ENCODE results near the gene STARD10.
A peak's percentile ranks its signal among the peaks of the same experiment; 100 is the strongest.

The STARD10 gene

GRCh38 chr11:72758304-72758689 is 35.5 kb downstream of the STARD10 start:
- Histone ChIP-seq H3K9ac (ENCODE audit: low read depth, low read length) (no peak overlapping the region), H3K36me3 (ENCODE audit: insufficient read depth, low read length) (no peaks in the 10 kb centered on the region), H3K27ac (ENCODE audit: low read depth, low read length) (no peak overlapping the region), H3K27me3 (ENCODE audit: insufficient read depth, low read length) (no peaks in the 10 kb centered on the region), H3K4me3 (ENCODE audit: low read length) (no peak overlapping the region), H3K4me1 (ENCODE audit: insufficient read depth, low read length) (no peaks in the 10 kb centered on the region), H3K9me3 (ENCODE audit: insufficient read depth, low read depth, low read length) (no peaks in the 10 kb centered on the region)
- 86% methylated on average over 7 of the region's 7 CpGs for WGBS

DNA sequence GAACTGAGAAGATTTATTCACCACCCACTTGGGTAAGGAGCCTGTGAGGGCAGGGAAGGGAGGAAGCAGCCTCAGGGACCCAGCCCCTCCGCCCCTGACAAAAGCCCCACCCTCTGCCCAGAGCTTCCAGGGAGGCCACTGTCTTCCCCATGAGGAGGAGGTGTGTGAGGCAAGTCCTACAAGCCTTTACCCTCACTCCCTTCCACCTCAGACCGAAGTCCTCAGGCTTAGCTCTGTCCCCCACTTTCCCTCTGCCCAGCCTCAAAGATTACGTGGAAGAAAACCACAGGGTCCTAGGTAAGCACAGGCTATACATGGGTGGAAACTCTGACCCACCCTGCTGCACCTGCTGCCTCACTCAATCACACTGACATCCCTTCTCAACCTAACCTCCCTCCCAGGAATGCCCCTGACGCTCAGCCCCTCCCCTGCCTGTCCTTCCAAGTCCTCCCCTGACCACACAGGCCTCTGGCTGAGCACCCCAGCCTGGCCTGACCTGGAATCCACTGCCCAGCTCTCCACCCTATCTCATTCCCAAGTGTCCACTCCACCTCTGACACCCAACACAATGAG is 38.0 kb downstream of the STARD10 start:
- H3K4me1 ChIP-seq (ENCODE audit: insufficient read depth, low read length) = peaks cover 9% of the 10 kb centered on the region; the same call in 1 of the 2 replicates
- no peaks in the 10 kb centered on the region for H3K36me3 ChIP-seq (ENCODE audit: insufficient read depth, low read length)
- no peak overlapping the region for H3K4me3 ChIP-seq (ENCODE audit: low read length)
- no peaks in the 10 kb centered on the region for H3K27me3 ChIP-seq (ENCODE audit: insufficient read depth, low read length)
- H3K27ac ChIP-seq (ENCODE audit: low read depth, low read length) = no peak overlapping the region
- 90% methylated on average over 3 of the region's 4 CpGs for whole genome bisulfite sequencing
- H3K9me3 ChIP-seq (ENCODE audit: insufficient read depth, low read depth, low read length) = no peaks in the 10 kb centered on the region
- H3K9ac ChIP-seq (ENCODE audit: low read depth, low read length) = no peak overlapping the region

GRCh38 chr11:72754544-72755155 is 39.2 kb downstream of the STARD10 start:
- H3K4me1 ChIP-seq (ENCODE audit: insufficient read depth, low read length) = peaks cover 9% of the 10 kb centered on the region; the same call in 1 of the 2 replicates
- 92% methylated on average over 48 of the region's 48 CpGs for WGBS
- H3K9me3 ChIP-seq (ENCODE audit: insufficient read depth, low read depth, low read length) = no peaks in the 10 kb centered on the region
- H3K36me3 ChIP-seq (ENCODE audit: insufficient read depth, low read length) = no peaks in the 10 kb centered on the region
- no peak overlapping the region for H3K9ac ChIP-seq (ENCODE audit: low read depth, low read length)
- H3K27ac ChIP-seq (ENCODE audit: low read depth, low read length) = no peak overlapping the region
- H3K4me3 ChIP-seq (ENCODE audit: low read length) = no peak overlapping the region
- no peaks in the 10 kb centered on the region for H3K27me3 ChIP-seq (ENCODE audit: insufficient read depth, low read length)

DNA sequence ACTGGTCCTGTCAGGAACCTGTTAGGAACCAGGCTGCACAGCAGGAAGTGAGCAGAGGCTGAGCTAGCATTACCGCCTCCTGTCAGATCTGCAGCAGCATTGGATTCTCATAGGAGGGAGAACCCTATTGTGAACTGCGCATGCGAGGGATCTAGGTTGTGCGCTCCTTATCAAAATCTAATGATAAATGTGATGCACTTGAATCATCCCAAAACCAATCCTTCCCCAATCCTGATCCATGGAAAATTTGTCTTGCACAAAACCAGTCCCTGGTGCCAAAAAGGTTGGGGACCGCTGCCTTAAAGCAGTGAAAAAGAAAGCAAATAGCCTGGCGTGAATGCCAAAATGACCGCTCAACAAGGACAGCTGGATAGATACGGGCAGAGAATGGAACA is 39.7 kb downstream of the STARD10 start:
- WGBS = 90% methylated on average over 8 of the region's 8 CpGs
- Histone ChIP-seq H3K4me3 (ENCODE audit: low read length) (no peak overlapping the region), H3K36me3 (ENCODE audit: insufficient read depth, low read length) (no peaks in the 10 kb centered on the region), H3K9me3 (ENCODE audit: insufficient read depth, low read depth, low read length) (no peaks in the 10 kb centered on the region), H3K27ac (ENCODE audit: low read depth, low read length) (no peak overlapping the region), H3K4me1 (ENCODE audit: insufficient read depth, low read length) (peaks cover 9% of the 10 kb centered on the region; the same call in 1 of the 2 replicates), H3K9ac (ENCODE audit: low read depth, low read length) (no peak overlapping the region), H3K27me3 (ENCODE audit: insufficient read depth, low read length) (no peaks in the 10 kb centered on the region)

DNA sequence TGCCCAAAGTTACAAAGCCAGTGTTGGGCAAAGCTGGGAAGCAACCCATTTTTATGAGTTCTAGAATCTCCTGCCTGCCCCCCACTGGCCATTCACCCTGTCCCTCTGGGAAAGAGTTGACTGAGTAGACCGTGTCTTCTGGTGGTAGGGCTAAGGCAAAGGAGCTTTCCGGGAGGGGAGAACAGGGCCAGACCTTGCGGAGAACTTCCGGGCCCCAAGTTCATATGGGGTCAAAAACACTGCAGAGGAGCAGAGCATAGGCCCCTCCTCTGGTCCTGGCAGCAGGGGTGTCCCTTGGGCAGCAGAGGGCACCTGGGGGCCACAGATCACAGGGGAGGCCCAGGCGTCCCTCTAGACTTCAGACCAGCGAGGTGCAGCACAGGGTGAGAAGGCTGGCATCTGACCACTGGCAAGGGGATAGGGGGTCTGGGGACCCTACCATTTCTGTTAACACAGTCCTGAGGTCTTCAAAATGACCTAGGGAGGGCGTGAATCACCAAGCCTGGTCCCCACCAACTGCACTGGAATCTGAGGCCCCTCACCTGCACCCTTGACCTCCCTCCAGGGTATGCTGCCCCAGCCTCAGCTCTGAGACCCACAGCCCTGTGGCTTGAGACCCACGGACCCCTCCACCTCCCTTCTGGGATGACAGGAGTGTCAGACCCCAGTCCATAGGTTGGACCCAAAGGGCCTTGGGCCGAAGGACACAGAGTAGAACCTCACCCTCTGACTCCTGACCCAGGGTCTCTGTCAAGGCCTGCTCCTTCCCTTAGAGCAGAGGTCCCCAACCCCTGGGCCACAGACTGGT is 40.3 kb downstream of the STARD10 start:
- Histone ChIP-seq H3K4me3 (ENCODE audit: low read length) (no peak overlapping the region; the same call in 1 of the 2 replicates), H3K9ac (ENCODE audit: low read depth, low read length) (no peak overlapping the region), H3K27me3 (ENCODE audit: insufficient read depth, low read length) (no peaks in the 10 kb centered on the region), H3K4me1 (ENCODE audit: insufficient read depth, low read length) (peaks cover 9% of the 10 kb centered on the region; the same call in 1 of the 2 replicates), H3K27ac (ENCODE audit: low read depth, low read length) (no peak overlapping the region), H3K9me3 (ENCODE audit: insufficient read depth, low read depth, low read length) (no peaks in the 10 kb centered on the region), H3K36me3 (ENCODE audit: insufficient read depth, low read length) (no peaks in the 10 kb centered on the region)
- 85% methylated on average over 9 of the region's 9 CpGs for WGBS

- H3K36me3 ChIP-seq (ENCODE audit: insufficient read depth, low read length) = no peaks in the 10 kb centered on the region
- H3K4me1 ChIP-seq (ENCODE audit: insufficient read depth, low read length) = peaks cover 11% of the 10 kb centered on the region
- H3K27ac ChIP-seq (ENCODE audit: low read depth, low read length) = peak within 1 kb of the TSS; percentile 24; the same call in 1 of the 2 replicates
- peak within 1 kb of the TSS; percentile 92 for H3K4me3 ChIP-seq (ENCODE audit: low read length)
- H3K9me3 ChIP-seq (ENCODE audit: insufficient read depth, low read depth, low read length) = no peaks in the 10 kb centered on the region
- H3K27me3 ChIP-seq (ENCODE audit: insufficient read depth, low read length) = no peaks in the 10 kb centered on the region
- peak within 1 kb of the TSS; percentile 79 for H3K9ac ChIP-seq (ENCODE audit: low read depth, low read length)
- WGBS = under 1% methylated on average over 50 of the region's 51 CpGs
These were observed 41.5 kb downstream of the STARD10 start, which contains the start of gene ARAP1 for GRCh38 chr11:72752088-72752914. TSS of gene ARAP1 (minus strand) at chr11:72752408. CDS start at chr11:72727128, 25,280 bp downstream.

DNA sequence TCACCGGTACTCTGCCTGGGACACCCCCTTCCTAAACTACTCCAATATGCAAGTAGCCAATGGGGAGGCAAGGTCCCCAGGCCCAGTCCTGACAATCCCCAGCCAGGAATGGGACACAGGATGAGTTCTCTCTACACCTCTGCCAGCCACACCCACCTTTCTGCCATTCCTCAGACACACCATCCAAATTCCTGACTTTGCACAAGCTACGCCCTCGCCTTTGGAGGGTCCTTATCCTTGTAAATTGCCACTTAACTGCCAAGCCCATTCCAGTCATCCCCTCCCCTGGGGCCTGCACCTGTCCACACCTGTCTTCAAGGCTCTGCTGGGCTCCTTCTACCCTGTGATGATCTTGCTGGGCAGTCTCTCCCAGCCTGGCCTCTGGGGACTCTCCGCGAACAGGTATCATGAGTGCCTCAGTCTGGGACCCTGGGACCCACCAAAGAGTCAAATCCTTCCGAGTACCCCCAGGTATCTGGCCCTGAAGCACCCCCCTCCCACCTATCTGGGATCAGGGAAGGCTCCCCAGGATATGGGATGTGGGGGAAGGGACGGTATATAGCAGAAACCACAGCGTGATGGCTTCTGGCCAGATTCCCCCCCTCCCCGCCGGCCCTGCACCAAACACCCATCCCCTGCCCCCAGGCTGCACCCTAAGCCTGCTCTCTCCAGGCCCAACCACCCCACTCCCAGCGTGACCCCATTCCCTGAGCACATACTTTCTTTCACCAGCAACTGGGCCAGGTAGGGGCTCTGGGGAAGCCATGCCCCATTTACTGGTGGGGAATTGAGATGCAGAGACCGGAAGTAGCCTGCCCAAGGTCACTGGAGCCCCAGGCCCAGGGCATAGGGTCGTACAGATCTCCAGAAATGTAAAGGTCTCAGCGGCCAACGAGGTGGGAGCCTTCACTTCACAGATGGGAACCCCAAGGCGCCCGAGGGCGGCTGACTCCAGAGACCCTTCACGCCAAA is 42.4 kb downstream of the STARD10 start:
- H3K9ac ChIP-seq (ENCODE audit: low read depth, low read length) = peak overlapping the region; percentile 79
- peak overlapping the region; percentile 92 for H3K4me3 ChIP-seq (ENCODE audit: low read length)
- H3K4me1 ChIP-seq (ENCODE audit: insufficient read depth, low read length) = peaks cover 13% of the 10 kb centered on the region
- peak overlapping the region; percentile 11; the same call in 1 of the 2 replicates for H3K27ac ChIP-seq (ENCODE audit: low read depth, low read length)
- no peaks in the 10 kb centered on the region for H3K36me3 ChIP-seq (ENCODE audit: insufficient read depth, low read length)
- WGBS = 24% methylated on average over 17 of the region's 19 CpGs
- H3K9me3 ChIP-seq (ENCODE audit: insufficient read depth, low read depth, low read length) = no peaks in the 10 kb centered on the region
- H3K27me3 ChIP-seq (ENCODE audit: insufficient read depth, low read length) = no peaks in the 10 kb centered on the region

DNA sequence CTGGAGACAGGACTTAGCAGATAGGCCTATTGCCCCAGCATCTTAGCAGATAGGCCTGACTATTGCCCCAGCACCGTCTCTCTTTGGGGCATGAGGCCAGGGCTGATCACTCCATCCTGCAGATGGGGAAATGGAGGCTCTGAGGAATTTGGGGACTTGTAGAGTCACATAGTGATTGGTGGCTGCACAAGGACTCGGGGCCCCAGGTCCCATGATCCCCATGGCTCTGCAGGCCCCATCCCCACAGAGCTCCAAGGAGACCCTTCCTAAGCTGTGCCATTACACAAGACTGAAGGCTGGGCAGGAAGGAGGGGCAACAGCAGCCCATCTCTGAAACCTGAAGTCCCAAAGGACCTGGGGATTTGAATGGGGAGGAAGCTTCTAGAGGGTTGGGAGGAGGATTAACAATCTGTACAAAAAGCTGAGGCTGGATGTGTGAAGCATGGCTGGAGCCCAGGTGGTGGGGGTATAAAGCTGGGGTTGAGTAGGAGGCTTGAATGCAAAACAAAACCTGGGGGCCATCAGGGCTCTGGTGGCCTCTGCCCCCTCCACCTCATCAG is 43.2 kb downstream of the STARD10 start:
- no peaks in the 10 kb centered on the region for H3K9me3 ChIP-seq (ENCODE audit: insufficient read depth, low read depth, low read length)
- H3K4me1 ChIP-seq (ENCODE audit: insufficient read depth, low read length) = peaks cover 13% of the 10 kb centered on the region
- no peaks in the 10 kb centered on the region for H3K27me3 ChIP-seq (ENCODE audit: insufficient read depth, low read length)
- no peaks in the 10 kb centered on the region for H3K36me3 ChIP-seq (ENCODE audit: insufficient read depth, low read length)
- H3K9ac ChIP-seq (ENCODE audit: low read depth, low read length) = no peak overlapping the region
- no peak overlapping the region for H3K27ac ChIP-seq (ENCODE audit: low read depth, low read length)
- peak overlapping the region; percentile 92; the same call in 1 of the 2 replicates for H3K4me3 ChIP-seq (ENCODE audit: low read length)
- WGBS = 88% methylated on average over 2 of the region's 2 CpGs

DNA sequence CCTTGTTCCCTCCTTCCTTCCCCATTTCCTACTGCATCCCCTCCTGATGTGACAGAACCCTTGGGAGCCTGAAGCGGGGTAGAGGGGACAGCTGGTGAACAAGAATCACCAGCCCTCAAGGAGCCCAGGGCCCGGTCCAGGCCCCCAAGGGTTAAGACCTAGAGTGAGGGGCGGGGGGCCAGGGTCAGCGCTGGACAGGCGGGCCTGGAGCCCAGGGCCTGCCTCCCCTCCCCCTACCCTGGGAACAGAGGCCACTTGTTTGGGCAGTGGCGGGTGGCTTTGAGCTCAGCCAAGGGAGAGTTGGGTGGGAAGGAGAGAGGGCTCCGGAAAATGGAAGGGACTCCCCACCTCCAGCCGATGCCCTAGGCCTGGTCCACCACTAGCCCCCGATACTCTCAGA is 43.8 kb downstream of the STARD10 start:
- H3K27ac ChIP-seq (ENCODE audit: low read depth, low read length) = no peak overlapping the region
- H3K4me3 ChIP-seq (ENCODE audit: low read length) = no peak overlapping the region
- H3K36me3 ChIP-seq (ENCODE audit: insufficient read depth, low read length) = no peaks in the 10 kb centered on the region
- H3K9ac ChIP-seq (ENCODE audit: low read depth, low read length) = no peak overlapping the region
- 92% methylated on average over 8 of the region's 9 CpGs for WGBS
- peaks cover 13% of the 10 kb centered on the region for H3K4me1 ChIP-seq (ENCODE audit: insufficient read depth, low read length)
- no peaks in the 10 kb centered on the region for H3K9me3 ChIP-seq (ENCODE audit: insufficient read depth, low read depth, low read length)
- no peaks in the 10 kb centered on the region for H3K27me3 ChIP-seq (ENCODE audit: insufficient read depth, low read length)
